NCI-H345 (cell line): ENCODE data around the gene ESYT1.

Experiments
- DNase-seq: peaks from one replicate; lab custom pipeline; 2025; lab: John Stamatoyannopoulos, UW

The ESYT1 gene

GRCh38 chr12:56127888-56128669, at the start of gene ESYT1:
Gene ESYT1 (plus strand): TSS chr12:56128267. CDS start chr12:56128320, 53 bp downstream.
- peak; percentile 100 for DNase-seq

GRCh38 chr12:56078427-56078826, 49.6 kb upstream of the ESYT1 start:
- DNase-seq, result no peak

- DNase-seq, result peak; percentile 66
Measured at GRCh38 chr12:56078931-56079722, 48.9 kb upstream of the ESYT1 start.

DNA sequence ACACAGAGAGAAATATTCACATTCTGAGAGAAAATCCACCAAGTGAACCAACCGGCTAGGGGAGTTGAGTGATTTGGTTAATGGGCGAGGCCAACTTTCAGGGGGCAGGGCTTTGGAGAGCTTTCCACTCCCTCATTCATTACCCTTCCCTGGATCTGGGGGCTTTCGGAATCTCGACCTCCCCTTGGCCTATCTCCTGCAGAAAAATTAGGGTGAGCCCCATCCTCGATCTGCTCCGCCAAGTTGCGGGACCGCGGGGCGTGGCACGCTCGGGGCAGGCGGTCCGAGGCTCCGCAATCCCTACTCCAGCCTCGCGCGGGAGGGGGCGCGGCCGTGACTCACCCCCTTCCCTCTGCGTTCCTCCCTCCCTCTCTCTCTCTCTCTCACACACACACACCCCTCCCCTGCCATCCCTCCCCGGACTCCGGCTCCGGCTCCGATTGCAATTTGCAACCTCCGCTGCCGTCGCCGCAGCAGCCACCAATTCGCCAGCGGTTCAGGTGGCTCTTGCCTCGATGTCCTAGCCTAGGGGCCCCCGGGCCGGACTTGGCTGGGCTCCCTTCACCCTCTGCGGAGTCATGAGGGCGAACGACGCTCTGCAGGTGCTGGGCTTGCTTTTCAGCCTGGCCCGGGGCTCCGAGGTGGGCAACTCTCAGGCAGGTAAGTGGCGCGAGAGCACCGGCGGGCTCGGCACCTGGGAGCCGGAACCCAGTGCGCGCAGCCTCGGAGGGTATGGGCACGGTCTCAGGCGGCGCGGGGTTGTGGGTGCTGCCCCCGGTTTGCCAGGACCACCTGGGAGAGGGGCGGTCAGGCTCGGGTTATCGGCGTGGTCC, 48.1 kb upstream of the ESYT1 start, which contains the start of gene ERBB3:
ERBB3 (plus strand) TSS at position 443 of the 833 bp plus-strand sequence; CDS start at position 579, 136 bp downstream.
- peak; percentile 73 for DNase-seq

DNA sequence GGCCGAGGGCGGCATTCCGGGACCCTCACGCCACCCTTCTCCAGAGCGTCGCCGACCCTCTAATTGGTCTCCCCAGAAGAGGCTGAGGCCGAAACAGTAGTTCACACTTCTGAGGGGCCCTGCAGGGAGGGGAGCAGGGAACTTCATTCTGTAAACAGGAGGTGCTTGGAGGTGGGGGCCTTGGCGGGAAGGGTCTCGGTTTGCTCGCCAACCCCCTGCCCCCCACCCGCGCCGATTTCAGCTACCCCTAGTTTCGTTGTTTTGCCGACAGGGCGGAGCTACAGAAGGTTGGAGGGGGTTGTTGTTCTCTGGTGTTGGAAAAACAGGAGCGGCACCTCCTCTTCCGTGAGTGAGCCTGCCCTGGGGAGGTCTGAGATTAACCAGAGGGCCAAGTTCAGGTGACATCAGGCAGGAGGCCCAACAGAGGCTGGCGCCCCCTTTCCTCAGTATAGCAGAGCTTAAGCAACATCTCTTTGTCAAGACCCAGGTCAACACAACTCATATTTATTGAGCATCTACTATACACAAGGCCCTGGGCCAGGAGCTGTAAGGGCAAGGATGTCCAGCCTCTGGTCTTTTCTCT, 47.4 kb upstream of the ESYT1 start:
- no peak for DNase-seq

- no peak for DNase-seq
Measured at GRCh38 chr12:56081393-56082347, 46.4 kb upstream of the ESYT1 start.

DNA sequence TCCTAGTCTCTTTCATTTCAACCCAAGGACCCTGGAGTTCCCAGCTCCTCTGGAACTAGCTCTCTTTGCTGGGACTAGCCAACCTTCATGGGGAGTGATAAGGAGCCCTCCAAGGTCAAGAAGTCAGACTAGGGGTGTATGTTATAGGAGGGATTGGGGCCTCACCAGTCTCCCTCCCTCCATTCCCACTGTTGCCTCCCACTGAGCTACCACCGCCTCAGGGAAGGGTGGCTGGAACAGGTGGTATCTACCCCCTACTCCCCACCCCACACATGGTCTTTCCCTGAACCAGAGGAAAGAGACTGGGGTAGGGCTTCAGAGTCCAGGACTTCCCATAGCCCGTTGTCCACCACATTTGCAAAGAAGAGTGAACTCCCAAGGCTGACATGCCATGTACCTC, 45.7 kb upstream of the ESYT1 start:
- DNase-seq, result no peak

GRCh38 chr12:56082967-56083366, 45.1 kb upstream of the ESYT1 start:
- DNase-seq, result no peak

DNA sequence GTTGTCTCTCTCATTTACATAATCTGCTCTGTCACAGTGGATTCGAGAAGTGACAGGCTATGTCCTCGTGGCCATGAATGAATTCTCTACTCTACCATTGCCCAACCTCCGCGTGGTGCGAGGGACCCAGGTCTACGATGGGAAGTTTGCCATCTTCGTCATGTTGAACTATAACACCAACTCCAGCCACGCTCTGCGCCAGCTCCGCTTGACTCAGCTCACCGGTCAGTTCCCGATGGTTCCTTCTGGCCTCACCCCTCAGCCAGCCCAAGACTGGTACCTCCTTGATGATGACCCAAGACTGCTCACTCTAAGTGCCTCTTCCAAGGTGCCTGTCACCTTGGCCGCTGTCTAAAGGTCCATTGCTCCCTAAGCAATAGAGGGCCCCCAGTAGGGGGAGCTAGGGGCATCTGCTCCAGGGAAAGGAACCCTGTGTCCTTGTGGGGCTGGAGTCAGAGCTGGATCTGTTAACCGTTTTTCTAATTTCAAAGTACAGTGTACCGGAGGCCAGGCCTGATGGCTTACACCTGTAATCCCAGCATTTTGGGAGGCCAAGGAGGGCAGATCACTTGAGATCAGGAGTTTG, 43.0 kb upstream of the ESYT1 start:
- peak; percentile 14 for DNase-seq

GRCh38 chr12:56086096-56086495, 42.0 kb upstream of the ESYT1 start:
- no peak for DNase-seq

GRCh38 chr12:56086608-56087007, 41.5 kb upstream of the ESYT1 start:
- no peak for DNase-seq

DNA sequence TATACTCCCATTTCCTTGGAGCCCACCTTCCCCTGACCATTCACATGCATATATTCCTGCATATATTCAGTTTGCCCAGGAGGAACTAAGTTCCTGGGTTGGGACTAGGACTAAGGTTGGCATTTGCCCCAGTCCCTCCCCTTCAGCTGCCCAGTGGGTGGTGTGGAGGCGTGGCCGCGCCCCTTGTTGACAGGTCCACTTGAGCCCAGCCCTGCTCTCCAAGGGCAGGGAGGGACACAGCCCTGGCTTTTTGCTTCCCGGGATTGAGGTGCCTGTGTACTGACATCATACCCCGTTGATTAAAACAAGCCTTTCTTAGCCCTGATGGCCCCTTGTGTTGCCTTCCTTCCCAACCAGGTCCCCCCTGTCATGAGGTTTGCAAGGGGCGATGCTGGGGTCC, 40.8 kb upstream of the ESYT1 start:
- DNase-seq, result peak; percentile 13

DNA sequence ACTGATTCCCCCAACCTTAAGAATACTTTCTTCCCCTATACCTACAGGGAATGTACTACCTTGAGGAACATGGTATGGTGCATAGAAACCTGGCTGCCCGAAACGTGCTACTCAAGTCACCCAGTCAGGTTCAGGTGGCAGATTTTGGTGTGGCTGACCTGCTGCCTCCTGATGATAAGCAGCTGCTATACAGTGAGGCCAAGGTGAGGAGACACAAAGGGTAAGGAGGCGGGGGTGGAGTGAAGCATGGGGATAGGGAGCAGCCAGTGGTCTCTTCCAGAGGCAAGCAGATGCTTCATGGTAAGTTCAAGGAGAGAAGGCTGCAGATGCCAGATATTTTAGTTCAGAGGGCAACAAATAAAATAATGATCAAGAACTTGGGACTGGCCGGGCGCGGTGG, 30.3 kb upstream of the ESYT1 start:
- DNase-seq, result no peak

- DNase-seq, result peak; percentile 11
Measured at GRCh38 chr12:56098592-56098991, 29.5 kb upstream of the ESYT1 start.

DNA sequence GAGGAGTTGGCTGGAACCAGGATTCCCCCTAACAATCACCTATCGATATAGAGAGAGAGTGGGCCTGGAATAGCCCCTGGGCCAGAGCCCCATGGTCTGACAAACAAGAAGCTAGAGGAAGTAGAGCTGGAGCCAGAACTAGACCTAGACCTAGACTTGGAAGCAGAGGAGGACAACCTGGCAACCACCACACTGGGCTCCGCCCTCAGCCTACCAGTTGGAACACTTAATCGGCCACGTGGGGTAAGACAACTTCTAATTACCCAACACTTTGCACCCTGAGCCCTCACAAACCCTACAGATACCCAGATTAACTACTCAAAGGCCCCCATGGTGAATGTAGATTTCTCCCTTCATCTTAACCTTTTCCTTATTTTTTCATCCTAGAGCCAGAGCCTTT, 28.3 kb upstream of the ESYT1 start:
- DNase-seq, result no peak

DNA sequence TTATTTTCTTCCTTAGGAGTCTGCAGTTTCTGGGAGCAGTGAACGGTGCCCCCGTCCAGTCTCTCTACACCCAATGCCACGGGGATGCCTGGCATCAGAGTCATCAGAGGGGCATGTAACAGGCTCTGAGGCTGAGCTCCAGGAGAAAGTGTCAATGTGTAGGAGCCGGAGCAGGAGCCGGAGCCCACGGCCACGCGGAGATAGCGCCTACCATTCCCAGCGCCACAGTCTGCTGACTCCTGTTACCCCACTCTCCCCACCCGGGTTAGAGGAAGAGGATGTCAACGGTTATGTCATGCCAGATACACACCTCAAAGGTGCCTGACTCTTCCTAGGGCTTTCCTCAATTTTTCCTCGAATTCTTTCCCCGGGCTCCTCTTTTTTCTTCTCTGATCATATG, 27.0 kb upstream of the ESYT1 start:
- no peak for DNase-seq

- DNase-seq, result no peak
Measured at GRCh38 chr12:56102683-56103065, 25.4 kb upstream of the ESYT1 start.

GRCh38 chr12:56103066-56103711, 24.9 kb upstream of the ESYT1 start:
- no peak for DNase-seq

- no peak for DNase-seq
Measured at GRCh38 chr12:56103823-56104108, 24.3 kb upstream of the ESYT1 start.
